Measurements from ENCODE around the gene TTC39C. TPM values are rescaled to one million over a fixed set of nuclear protein-coding genes. Genes with fewer than 3 reads are reported as not detected.

TTC39C gene
- total and polyA plus RNA-seq, 7 donors: 2.3 to 36.9 (median 27.0) TPM

DNA sequence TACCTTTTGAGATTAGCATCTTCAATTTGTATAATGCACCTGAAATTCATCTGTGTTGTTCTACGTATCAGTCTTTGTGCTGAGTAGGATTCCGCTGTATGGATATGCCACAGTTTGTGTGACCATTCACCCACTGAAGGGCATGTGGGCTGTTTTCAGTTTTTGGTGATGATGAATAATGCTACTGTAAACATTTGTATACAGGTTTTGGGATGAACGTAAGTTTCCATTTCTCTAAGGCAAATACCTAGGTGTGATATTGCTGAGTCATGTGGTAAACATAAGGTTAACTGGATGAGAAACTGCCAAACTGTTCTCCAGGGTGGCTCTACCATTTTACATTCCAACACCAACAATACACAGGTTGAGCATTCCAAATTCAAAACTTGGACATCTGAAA, 159.4 kb downstream of the TTC39C start:
- WGBS, 2 donors: 86 to 87% methylated on average over 3 of the region's 3 CpGs
- TF ChIP-seq EP300 (IDR thresholded peaks at IDR 0.05) (no peak), POLR2A (IDR thresholded peaks at IDR 0.05) (no peak), POLR2AphosphoS5 (IDR thresholded peaks at IDR 0.05) (no peak), CTCF (IDR thresholded peaks at IDR 0.05) (no peak)
- intact Hi-C loops (cut with DNase I): no loop called here
- H3K27ac ChIP-seq: no peak overlapping the region
- H3K4me1 ChIP-seq: peaks cover 0 to 7% (median 0%) of the 10 kb centered on the region in 4 donors
- no peak overlapping the region for H3K4me3 ChIP-seq
- DNase-seq: no peak
- H3K9me3 ChIP-seq: no peaks in the 10 kb centered on the region
- peaks cover 0 to 47% (median 10%) of the 10 kb centered on the region in 4 donors for H3K36me3 ChIP-seq
- H3K27me3 ChIP-seq: no peaks in the 10 kb centered on the region

DNA sequence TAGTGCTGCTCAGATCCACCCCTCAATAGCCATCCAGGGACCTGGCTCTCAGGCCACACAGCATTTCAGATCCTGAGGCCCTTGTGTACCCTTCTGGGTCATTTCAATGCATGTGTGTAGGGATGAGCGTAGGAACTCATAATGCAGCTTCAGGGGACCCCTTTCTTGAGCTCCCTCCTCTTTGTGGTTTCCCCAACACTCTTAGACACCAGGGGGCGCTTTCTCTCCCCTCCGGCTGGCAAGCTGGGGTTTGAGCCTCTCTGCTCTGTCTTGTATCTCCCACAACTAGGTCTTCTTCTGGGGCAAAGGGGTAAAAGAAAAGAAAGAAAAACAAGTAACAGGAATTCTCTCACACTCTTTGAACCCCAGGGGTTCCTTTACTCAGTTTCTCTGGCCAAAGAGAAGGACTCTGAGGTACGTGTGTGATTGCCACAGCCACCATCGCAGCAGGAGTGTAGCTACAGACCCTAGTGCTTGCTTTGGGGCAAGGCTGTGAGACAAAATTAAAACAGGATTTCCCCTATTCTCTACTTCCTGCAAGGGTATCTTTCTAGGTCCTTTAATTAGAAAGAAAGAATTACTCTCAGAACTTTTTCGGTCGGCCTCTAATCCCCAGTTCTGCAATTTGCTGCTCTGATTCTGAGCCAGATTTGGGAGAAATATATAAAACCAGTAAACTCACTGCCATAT, 162.3 kb downstream of the TTC39C start:
- H3K4me3 ChIP-seq: no peak overlapping the region
- H3K27me3 ChIP-seq: no peaks in the 10 kb centered on the region
- intact Hi-C loops (cut with DNase I): loop anchor here (1.0 to 2.0 kb wide), 2 partner anchors 94 to 312 kb away; no protein-coding TSS in a partner anchor
- TF ChIP-seq CTCF (IDR thresholded peaks at IDR 0.05): peak; percentile 57 to 76 (median 61)
- TF ChIP-seq POLR2A (IDR thresholded peaks at IDR 0.05): no peak
- H3K36me3 ChIP-seq: peaks cover 0 to 43% (median 0%) of the 10 kb centered on the region in 4 donors
- peak; percentile 83 for DNase-seq
- WGBS, 2 donors: 61 to 63% methylated on average over 7 of the region's 7 CpGs
- H3K4me1 ChIP-seq: peaks cover 0 to 7% (median 0%) of the 10 kb centered on the region in 4 donors
- H3K27ac ChIP-seq: no peak overlapping the region
- no peaks in the 10 kb centered on the region for H3K9me3 ChIP-seq

GRCh38 chr18:24177499-24178133, 163.1 kb downstream of the TTC39C start:
- DNase-seq: no peak
- no peak for TF ChIP-seq POLR2AphosphoS5 (IDR thresholded peaks at IDR 0.05)
- TF ChIP-seq EP300 (IDR thresholded peaks at IDR 0.05): no peak
- no peak for TF ChIP-seq POLR2A (IDR thresholded peaks at IDR 0.05)
- no peak for TF ChIP-seq CTCF (IDR thresholded peaks at IDR 0.05)
- H3K27me3 ChIP-seq: no peaks in the 10 kb centered on the region
- intact Hi-C loops (cut with DNase I): loop anchor here (1.0 to 2.0 kb wide), 2 partner anchors 94 to 311 kb away; no protein-coding TSS in a partner anchor
- no peak overlapping the region for H3K4me3 ChIP-seq
- H3K9me3 ChIP-seq: no peaks in the 10 kb centered on the region
- peaks cover 0 to 7% (median 0%) of the 10 kb centered on the region in 4 donors for H3K4me1 ChIP-seq
- no peak overlapping the region for H3K27ac ChIP-seq
- peaks cover 0 to 43% (median 0%) of the 10 kb centered on the region in 4 donors for H3K36me3 ChIP-seq
- 86 to 89% methylated on average over 5 of the region's 5 CpGs for WGBS, 2 donors

DNA sequence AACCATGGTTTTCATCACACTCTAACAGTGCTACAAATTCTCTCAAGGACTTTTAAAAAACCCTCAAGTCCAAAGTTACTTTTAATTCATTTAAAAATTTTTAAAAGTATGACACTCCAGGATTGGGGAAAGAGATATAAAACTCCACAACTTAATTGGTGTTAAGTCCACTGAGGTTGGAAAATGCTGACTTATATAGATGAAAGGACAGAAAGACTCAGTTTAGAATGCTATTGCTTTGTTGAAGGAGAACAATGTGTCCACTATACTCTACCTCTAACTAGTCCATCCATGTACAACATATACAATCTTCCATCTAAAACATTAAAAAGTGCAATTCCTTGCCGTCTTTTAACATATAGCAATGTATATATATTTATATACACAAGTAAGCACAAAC, 165.5 kb downstream of the TTC39C start:
- Histone ChIP-seq H3K27ac (no peak overlapping the region), H3K4me3 (no peak overlapping the region), H3K36me3 (peaks cover 0 to 38% (median 0%) of the 10 kb centered on the region in 4 donors), H3K9me3 (no peaks in the 10 kb centered on the region), H3K4me1 (peaks cover 0 to 7% (median 0%) of the 10 kb centered on the region in 4 donors), H3K27me3 (no peaks in the 10 kb centered on the region)
- intact Hi-C loops (cut with DNase I): loop anchor here (5.0 kb wide), 1 partner anchor 247 kb away; the partner anchor contains the start of gene IMPACT
- TF ChIP-seq CTCF (IDR thresholded peaks at IDR 0.05) (no peak), EP300 (IDR thresholded peaks at IDR 0.05) (no peak), POLR2AphosphoS5 (IDR thresholded peaks at IDR 0.05) (no peak), POLR2A (IDR thresholded peaks at IDR 0.05) (no peak)
- WGBS, 2 donors: 90 to 97% methylated on average over 1 of the region's 1 CpG
- no peak for DNase-seq
